Neural cell (in vitro differentiated cells): ENCODE results near the gene HMSD. TPM values are rescaled to one million over a fixed set of nuclear protein-coding genes. Genes with fewer than 3 reads are reported as not detected.

Source experiments
- H2AFZ ChIP-seq: fragments of 200-600, 300-800 bp; sonication (generic), shearing (Covaris generic); 2 replicates; pipeline ENCODE4 v1.6.0; 2014; ENCODE audit warnings: low read depth, mild to moderate bottlenecking, antibody characterized with exemption, low read length, moderate library complexity
- H3F3A ChIP-seq: fragments of 200-600 bp; shearing (Covaris generic); 2 replicates; pipeline ENCODE4 v1.6.1; 2016; ENCODE audit warnings: mild to moderate bottlenecking, moderate library complexity, mixed read lengths, antibody characterized with exemption, low read length; ENCODE audit not compliant: insufficient read depth, poor library complexity, severe bottlenecking
- H3K27ac ChIP-seq: fragments of 200-600, 300-800 bp; sonication (generic), shearing (Covaris generic); 2 replicates; pipeline ENCODE4 v1.5.1; 2014; ENCODE audit warnings: mild to moderate bottlenecking, low read length, moderate library complexity
- H3K27me3 ChIP-seq: fragments of 300-800, 200-600 bp; sonication (generic), shearing (Covaris generic); 2 replicates; pipeline ENCODE4 v1.6.0; 2014; ENCODE audit warnings: mild to moderate bottlenecking, low read depth, low read length, moderate library complexity; ENCODE audit not compliant: insufficient read depth
- H3K36me3 ChIP-seq: fragments of 300-800, 200-600 bp; sonication (generic), shearing (Covaris generic); 2 replicates; pipeline ENCODE4 v1.5.1; 2014; ENCODE audit warnings: mild to moderate bottlenecking, antibody characterized with exemption, low read length, moderate library complexity; ENCODE audit not compliant: insufficient read depth
- H3K4me2 ChIP-seq: fragments of 300-800, 200-600 bp; sonication (generic), shearing (Covaris generic); 2 replicates; pipeline ENCODE4 v1.6.0; 2014; ENCODE audit warnings: mild to moderate bottlenecking, low read length
- H3K4me3 ChIP-seq: fragments of 300-800, 200-600 bp; sonication (generic), shearing (Covaris generic); 2 replicates; pipeline ENCODE4 v1.5.1; 2014; ENCODE audit warnings: mild to moderate bottlenecking, low read length, moderate library complexity
- H3K79me2 ChIP-seq: fragments of 200-600 bp; shearing (Covaris generic); replicated peaks from 2 replicates; pipeline ENCODE4 v1.6.0; 2014; ENCODE audit warnings: mild to moderate bottlenecking, low read length, moderate library complexity; ENCODE audit not compliant: insufficient read depth
- H3K9ac ChIP-seq: fragments of 300-800, 200-600 bp; sonication (generic), shearing (Covaris generic); 2 replicates; pipeline ENCODE4 v1.6.1; 2016; ENCODE audit warnings: mild to moderate bottlenecking, low read length, mixed read lengths
- H3K9me2 ChIP-seq: fragments of 200-600 bp; shearing (Covaris generic); 2 replicates; pipeline ENCODE4 v1.6.1; 2016; ENCODE audit warnings: mild to moderate bottlenecking, low read length, mixed read lengths; ENCODE audit not compliant: insufficient read depth
- H3K9me3 ChIP-seq: fragments of 200-600, 300-800 bp; sonication (generic), shearing (Covaris generic); 2 replicates; pipeline ENCODE4 v1.6.1; 2016; ENCODE audit warnings: mild to moderate bottlenecking, mixed run types, low read length, moderate library complexity, mixed read lengths
- H4K20me1 ChIP-seq: fragments of 200-600 bp; shearing (Covaris generic); 2 replicates; pipeline ENCODE4 v1.6.1; 2016; ENCODE audit warnings: mild to moderate bottlenecking, mixed run types; ENCODE audit not compliant: insufficient read depth
- CTCF ChIP-seq: fragments of 450-650 bp; IDR thresholded peaks from 2 replicates; pipeline ENCODE4 v1.5.1; 2014; ENCODE audit warnings: antibody characterized with exemption, mild to moderate bottlenecking, moderate library complexity; ENCODE audit not compliant: poor library complexity, severe bottlenecking
- EP300 ChIP-seq: fragments of 450-650 bp; conservative IDR thresholded peaks from 2 replicates; pipeline ENCODE4 v1.6.1; 2014; ENCODE audit warnings: antibody characterized with exemption, mild to moderate bottlenecking, moderate library complexity; ENCODE audit not compliant: poor library complexity, severe bottlenecking
- EZH2 ChIP-seq: fragments of 200-600, 300-800 bp; shearing (Covaris generic), sonication (generic); IDR thresholded peaks from 2 replicates; pipeline ENCODE4 v1.6.1; 2014; ENCODE audit warnings: antibody characterized with exemption, low read length, borderline replicate concordance, mild to moderate bottlenecking; ENCODE audit not compliant: insufficient read depth, poor library complexity, severe bottlenecking
- MXI1 ChIP-seq: fragments of 450-650 bp; conservative IDR thresholded peaks from 2 replicates; pipeline ENCODE4 v1.6.1; 2014; ENCODE audit warnings: antibody characterized with exemption, mild to moderate bottlenecking; ENCODE audit not compliant: poor library complexity, severe bottlenecking
- POLR2AphosphoS5 ChIP-seq: IDR thresholded peaks from 2 replicates; pipeline ENCODE4 v1.6.1; 2012
- RAD21 ChIP-seq: fragments of 450-650 bp; conservative IDR thresholded peaks from 2 replicates; pipeline ENCODE4 v1.6.1; 2014; ENCODE audit warnings: antibody characterized with exemption, mild to moderate bottlenecking, moderate library complexity
- REST ChIP-seq: IDR thresholded peaks from 2 replicates; pipeline ENCODE4 v1.6.1; 2012; ENCODE audit warnings: borderline replicate concordance
- SMC3 ChIP-seq: fragments of 450-650 bp; conservative IDR thresholded peaks from 2 replicates; pipeline ENCODE4 v1.6.1; 2014; ENCODE audit warnings: antibody characterized with exemption, mild to moderate bottlenecking, moderate library complexity; ENCODE audit not compliant: poor library complexity
- TAF1 ChIP-seq: IDR thresholded peaks from 2 replicates; pipeline ENCODE4 v1.6.1; 2012; ENCODE audit warnings: low read depth
- polyA plus RNA-seq: library from polyadenylated mRNA; depleted of rRNA; stranded (reverse); fragments of >200 nt; gene quantifications from 2 replicates; pipeline ENCODE4 v1.2.3, GENCODE V29; 2014

HMSD gene
- polyA plus RNA-seq, 1 donor from 2014 or later: not detected

GRCh38 chr18:63947051-63947790 lies 1.9 kb upstream of the HMSD start:
- Histone ChIP-seq H3K9ac (no peak overlapping the region), H3F3A (no peaks in the 10 kb centered on the region), H3K27ac (no peak overlapping the region), H3K4me3 (no peak overlapping the region), H3K27me3 (peaks cover 15% of the 10 kb centered on the region), H3K36me3 (no peaks in the 10 kb centered on the region), H2AFZ (no peak overlapping the region), H3K9me3 (no peaks in the 10 kb centered on the region), H3K79me2 (no peaks in the 10 kb centered on the region), H3K4me2 (no peak overlapping the region), H4K20me1 (no peaks in the 10 kb centered on the region), H3K9me2 (no peaks in the 10 kb centered on the region)
- TF ChIP-seq CTCF (no peak), EP300 (no peak), POLR2AphosphoS5 (no peak), MXI1 (no peak), REST (no peak), RAD21 (no peak), SMC3 (no peak), TAF1 (no peak), EZH2 (no peak)

- H3K9ac ChIP-seq: no peak overlapping the region
- no peak overlapping the region for H2AFZ ChIP-seq
- peaks cover 15% of the 10 kb centered on the region for H3K27me3 ChIP-seq
Measured at GRCh38 chr18:63951302-63951705, 2.2 kb downstream of the HMSD start.

More at GRCh38 chr18:63951302-63951705, 2.2 kb downstream of the HMSD start:
- Histone ChIP-seq H4K20me1 (no peaks in the 10 kb centered on the region), H3K4me3 (no peak overlapping the region), H3F3A (no peaks in the 10 kb centered on the region), H3K4me2 (no peak overlapping the region), H3K27ac (no peak overlapping the region), H3K36me3 (no peaks in the 10 kb centered on the region), H3K9me3 (no peaks in the 10 kb centered on the region), H3K79me2 (no peaks in the 10 kb centered on the region), H3K9me2 (no peaks in the 10 kb centered on the region)
- TF ChIP-seq EP300 (no peak), REST (no peak), SMC3 (no peak), EZH2 (no peak), CTCF (no peak), RAD21 (no peak), POLR2AphosphoS5 (no peak), MXI1 (no peak), TAF1 (no peak)
